ENCODE measurements around the gene CLEC2D. TPM values are rescaled to one million over a fixed set of nuclear protein-coding genes. Genes with fewer than 3 reads are reported as not detected.

CLEC2D gene
- total RNA-seq, 1 donor from 2014 or later, result 7.2 TPM

DNA sequence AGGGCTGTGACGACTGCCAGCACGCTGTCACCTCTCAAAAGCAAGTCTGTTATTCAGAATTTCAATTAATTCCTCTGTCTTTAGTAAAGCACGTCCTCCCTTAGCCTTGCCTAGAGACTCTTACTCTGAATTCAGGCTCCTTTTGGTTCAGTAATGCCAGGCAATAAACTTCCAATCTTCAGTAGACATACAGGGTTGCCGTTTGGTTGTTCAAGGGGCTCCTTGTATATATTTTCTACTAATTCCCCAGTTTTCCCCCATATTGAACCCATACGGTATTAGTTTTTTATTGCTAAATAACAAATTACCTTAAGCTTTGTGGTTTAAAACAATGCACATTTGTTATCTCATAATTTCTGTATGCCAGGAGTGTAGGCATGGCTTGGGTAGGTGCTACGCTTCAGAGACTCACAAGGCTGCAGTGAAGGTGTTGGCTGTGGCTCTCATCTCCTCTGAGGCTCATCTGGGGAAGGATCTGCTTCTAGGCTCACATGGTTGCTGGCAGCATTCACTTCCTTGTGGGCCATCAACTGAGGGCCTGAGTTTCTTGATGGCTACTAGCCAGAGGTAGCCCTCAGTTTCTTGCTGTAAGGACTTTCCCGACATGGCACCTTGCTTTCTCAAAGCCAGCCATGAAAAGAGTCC is 70.7 kb downstream of the CLEC2D start:
- H3K36me3 Mint-ChIP-seq (ENCODE audit: unreplicated experiment), result no peaks in the 10 kb centered on the region
- TF ChIP-seq CTCF (IDR thresholded peaks at IDR 0.05; ENCODE audit: partially characterized antibody, unreplicated experiment), result no peak
- DNase-seq, result no peak
- peaks cover 5% of the 10 kb centered on the region for H3K9me3 Mint-ChIP-seq (ENCODE audit: unreplicated experiment)
- H3K4me3 Mint-ChIP-seq (ENCODE audit: unreplicated experiment), result peak overlapping the region; percentile 86
- H3K27ac Mint-ChIP-seq (ENCODE audit: unreplicated experiment), result no peak overlapping the region
- H3K27me3 Mint-ChIP-seq (ENCODE audit: unreplicated experiment), result peaks cover 1% of the 10 kb centered on the region
- H3K4me1 Mint-ChIP-seq (ENCODE audit: low read depth, unreplicated experiment), result no peaks in the 10 kb centered on the region

GRCh38 chr12:9741726-9742125 is 72.2 kb downstream of the CLEC2D start:
- H3K36me3 Mint-ChIP-seq (ENCODE audit: unreplicated experiment), result no peaks in the 10 kb centered on the region
- H3K27me3 Mint-ChIP-seq (ENCODE audit: unreplicated experiment), result peaks cover 1% of the 10 kb centered on the region
- TF ChIP-seq CTCF (IDR thresholded peaks at IDR 0.05; ENCODE audit: partially characterized antibody, unreplicated experiment), result no peak
- peaks cover 5% of the 10 kb centered on the region for H3K9me3 Mint-ChIP-seq (ENCODE audit: unreplicated experiment)
- DNase-seq, result no peak
- H3K4me3 Mint-ChIP-seq (ENCODE audit: unreplicated experiment), result no peak overlapping the region
- H3K27ac Mint-ChIP-seq (ENCODE audit: unreplicated experiment), result no peak overlapping the region
- no peaks in the 10 kb centered on the region for H3K4me1 Mint-ChIP-seq (ENCODE audit: low read depth, unreplicated experiment)

GRCh38 chr12:9742661-9743060 is 73.1 kb downstream of the CLEC2D start:
- TF ChIP-seq CTCF (IDR thresholded peaks at IDR 0.05; ENCODE audit: partially characterized antibody, unreplicated experiment), result no peak
- DNase-seq, result no peak
- no peak overlapping the region for H3K27ac Mint-ChIP-seq (ENCODE audit: unreplicated experiment)
- peaks cover 5% of the 10 kb centered on the region for H3K9me3 Mint-ChIP-seq (ENCODE audit: unreplicated experiment)
- H3K4me3 Mint-ChIP-seq (ENCODE audit: unreplicated experiment), result no peak overlapping the region
- no peaks in the 10 kb centered on the region for H3K36me3 Mint-ChIP-seq (ENCODE audit: unreplicated experiment)
- H3K4me1 Mint-ChIP-seq (ENCODE audit: low read depth, unreplicated experiment), result no peaks in the 10 kb centered on the region
- H3K27me3 Mint-ChIP-seq (ENCODE audit: unreplicated experiment), result peaks cover 1% of the 10 kb centered on the region

DNA sequence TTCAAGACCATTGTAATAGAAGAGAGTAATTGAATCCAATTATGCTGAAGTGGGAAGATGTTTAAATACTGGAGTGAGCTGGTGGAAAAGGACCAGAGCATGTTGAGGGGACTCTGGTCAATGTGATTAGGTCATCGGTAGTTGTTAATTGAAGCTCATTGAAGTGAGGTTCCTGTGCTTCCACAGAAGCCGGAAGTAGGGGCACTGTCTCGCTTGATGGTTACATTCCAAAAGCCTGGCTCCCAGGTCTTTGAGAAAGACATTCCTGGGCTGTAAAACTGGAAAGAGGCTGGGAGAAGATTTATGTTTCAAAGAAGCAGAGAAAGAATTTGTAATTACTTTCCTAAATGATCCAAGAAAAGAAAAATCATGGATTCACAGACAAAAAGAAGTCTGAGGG is 75.7 kb downstream of the CLEC2D start:
- Mint-ChIP-seq H3K9me3 (ENCODE audit: unreplicated experiment) (no peaks in the 10 kb centered on the region), H3K4me1 (ENCODE audit: low read depth, unreplicated experiment) (no peaks in the 10 kb centered on the region), H3K36me3 (ENCODE audit: unreplicated experiment) (no peaks in the 10 kb centered on the region), H3K27me3 (ENCODE audit: unreplicated experiment) (no peaks in the 10 kb centered on the region), H3K4me3 (ENCODE audit: unreplicated experiment) (no peak overlapping the region), H3K27ac (ENCODE audit: unreplicated experiment) (no peak overlapping the region)
- DNase-seq, result no peak
- TF ChIP-seq CTCF (IDR thresholded peaks at IDR 0.05; ENCODE audit: partially characterized antibody, unreplicated experiment), result no peak

Other genes with a start within 250 kb of the CLEC2D start
- not detected for gene KLRB1, start 61.8 kb upstream of the CLEC2D start, total RNA-seq (ENCODE audit: unreplicated experiment)
- gene CLECL1, start 63.4 kb downstream of the CLEC2D start, total RNA-seq (ENCODE audit: unreplicated experiment), result not detected
- gene CD69, start 91.2 kb downstream of the CLEC2D start, total RNA-seq (ENCODE audit: unreplicated experiment), result not detected
- gene KLRF1, start 157.8 kb downstream of the CLEC2D start, total RNA-seq (ENCODE audit: unreplicated experiment), result not detected
- not detected for gene CLEC2B, start 199.6 kb downstream of the CLEC2D start, total RNA-seq (ENCODE audit: unreplicated experiment)
- not detected for gene KLRF2, start 211.8 kb downstream of the CLEC2D start, total RNA-seq (ENCODE audit: unreplicated experiment)